ENCODE results near the gene CAMTA1. TPM values are rescaled to one million over a fixed set of nuclear protein-coding genes. Genes with fewer than 3 reads are reported as not detected.

CAMTA1 gene
- polyA plus RNA-seq, 1 of the 3 experiments (the other 2 are of a cell fraction): 63.1 TPM

DNA sequence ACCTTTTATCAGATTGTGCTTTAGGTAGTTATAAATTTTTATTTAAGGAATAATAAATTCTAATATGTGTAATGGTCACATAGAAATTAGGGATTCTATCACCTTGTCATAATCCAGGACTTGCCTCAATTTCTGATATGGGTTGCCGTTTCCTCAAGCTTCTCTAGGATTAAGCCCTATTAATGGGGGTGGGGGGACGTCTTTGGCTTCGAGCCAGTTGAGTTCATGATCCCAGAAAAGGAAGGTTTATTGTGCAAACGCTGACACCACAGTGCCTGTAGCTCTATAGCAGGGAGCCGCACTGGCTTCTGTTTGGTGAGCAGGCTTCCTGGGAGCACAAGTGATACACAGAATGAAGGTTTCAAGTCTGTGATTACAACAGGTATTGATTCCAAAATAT, 963.9 kb downstream of the CAMTA1 start:
- DNase-seq: no peak
- no peak overlapping the region for H3K9ac ChIP-seq
- POLR2A ChIA-PET: interaction anchor here (5.4 kb wide), 1 partner anchor 81 kb away, joined by 66 read pairs; no protein-coding TSS in a partner anchor
- H2AFZ ChIP-seq (ENCODE audit: low read depth): no peak overlapping the region
- no peaks in the 10 kb centered on the region for H3K79me2 ChIP-seq (ENCODE audit: insufficient read depth)
- no peak overlapping the region for H3K4me2 ChIP-seq
- no peaks in the 10 kb centered on the region for H3K9me2 ChIP-seq
- no peak overlapping the region for H3K27ac ChIP-seq (ENCODE audit: low read depth in 2 of 2, low read length in 1 of 2)
- H3K36me3 ChIP-seq (replicated peaks in 1 of 2; ENCODE audit: control insufficient read depth in 1 of 2, insufficient read depth in 2 of 2, low read length in 1 of 2): peaks cover 0 to 5% of the 10 kb centered on the region in 2 experiments
- H3K4me1 ChIP-seq (ENCODE audit: control insufficient read depth in 1 of 2, insufficient read depth in 2 of 2, low read depth in 1 of 2, low read length in 1 of 2): peaks cover 0 to 17% of the 10 kb centered on the region in 2 experiments; a peak in 2 of 4 replicates
- H3K9me3 ChIP-seq: no peaks in the 10 kb centered on the region
- H3F3A ChIP-seq (replicated peaks; ENCODE audit: insufficient read depth): no peaks in the 10 kb centered on the region
- H3K27me3 ChIP-seq (ENCODE audit: insufficient read depth): no peaks in the 10 kb centered on the region
- H4K20me1 ChIP-seq (ENCODE audit: insufficient read depth): no peaks in the 10 kb centered on the region
- CTCF ChIA-PET: interaction anchor here (1.1 to 20.9 kb wide), 4 partner anchors 33 to 76 kb away, joined by 3 to 739 read pairs (median 4); no protein-coding TSS in a partner anchor
- 40% methylated on average over 5 of the region's 5 CpGs for WGBS (ENCODE audit: low lambda C conversion rate)
- no peak overlapping the region for H3K4me3 ChIP-seq (ENCODE audit: low read depth in 2 of 2, low read length in 1 of 2)
- no peak for TF ChIP-seq MEF2A (IDR thresholded peaks at IDR 0.05; ENCODE audit: borderline replicate concordance, low read depth)
- no peak for TF ChIP-seq RAD21 (IDR thresholded peaks at IDR 0.05; ENCODE audit: low read length)
- TF ChIP-seq, protein P1, sequence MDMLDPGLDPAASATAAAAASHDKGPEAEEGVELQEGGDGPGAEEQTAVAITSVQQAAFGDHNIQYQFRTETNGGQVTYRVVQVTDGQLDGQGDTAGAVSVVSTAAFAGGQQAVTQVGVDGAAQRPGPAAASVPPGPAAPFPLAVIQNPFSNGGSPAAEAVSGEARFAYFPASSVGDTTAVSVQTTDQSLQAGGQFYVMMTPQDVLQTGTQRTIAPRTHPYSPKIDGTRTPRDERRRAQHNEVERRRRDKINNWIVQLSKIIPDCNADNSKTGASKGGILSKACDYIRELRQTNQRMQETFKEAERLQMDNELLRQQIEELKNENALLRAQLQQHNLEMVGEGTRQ (IDR thresholded peaks at IDR 0.05; ENCODE audit: borderline replicate concordance, low read depth, low read length): no peak
- TF ChIP-seq, protein P2, sequence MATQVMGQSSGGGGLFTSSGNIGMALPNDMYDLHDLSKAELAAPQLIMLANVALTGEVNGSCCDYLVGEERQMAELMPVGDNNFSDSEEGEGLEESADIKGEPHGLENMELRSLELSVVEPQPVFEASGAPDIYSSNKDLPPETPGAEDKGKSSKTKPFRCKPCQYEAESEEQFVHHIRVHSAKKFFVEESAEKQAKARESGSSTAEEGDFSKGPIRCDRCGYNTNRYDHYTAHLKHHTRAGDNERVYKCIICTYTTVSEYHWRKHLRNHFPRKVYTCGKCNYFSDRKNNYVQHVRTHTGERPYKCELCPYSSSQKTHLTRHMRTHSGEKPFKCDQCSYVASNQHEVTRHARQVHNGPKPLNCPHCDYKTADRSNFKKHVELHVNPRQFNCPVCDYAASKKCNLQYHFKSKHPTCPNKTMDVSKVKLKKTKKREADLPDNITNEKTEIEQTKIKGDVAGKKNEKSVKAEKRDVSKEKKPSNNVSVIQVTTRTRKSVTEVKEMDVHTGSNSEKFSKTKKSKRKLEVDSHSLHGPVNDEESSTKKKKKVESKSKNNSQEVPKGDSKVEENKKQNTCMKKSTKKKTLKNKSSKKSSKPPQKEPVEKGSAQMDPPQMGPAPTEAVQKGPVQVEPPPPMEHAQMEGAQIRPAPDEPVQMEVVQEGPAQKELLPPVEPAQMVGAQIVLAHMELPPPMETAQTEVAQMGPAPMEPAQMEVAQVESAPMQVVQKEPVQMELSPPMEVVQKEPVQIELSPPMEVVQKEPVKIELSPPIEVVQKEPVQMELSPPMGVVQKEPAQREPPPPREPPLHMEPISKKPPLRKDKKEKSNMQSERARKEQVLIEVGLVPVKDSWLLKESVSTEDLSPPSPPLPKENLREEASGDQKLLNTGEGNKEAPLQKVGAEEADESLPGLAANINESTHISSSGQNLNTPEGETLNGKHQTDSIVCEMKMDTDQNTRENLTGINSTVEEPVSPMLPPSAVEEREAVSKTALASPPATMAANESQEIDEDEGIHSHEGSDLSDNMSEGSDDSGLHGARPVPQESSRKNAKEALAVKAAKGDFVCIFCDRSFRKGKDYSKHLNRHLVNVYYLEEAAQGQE (IDR thresholded peaks at IDR 0.05; ENCODE audit: low read depth, low read length): no peak
- no peak for TF ChIP-seq FOSL2 (IDR thresholded peaks at IDR 0.05; ENCODE audit: borderline replicate concordance, low read depth)
- TF ChIP-seq, protein P3, sequence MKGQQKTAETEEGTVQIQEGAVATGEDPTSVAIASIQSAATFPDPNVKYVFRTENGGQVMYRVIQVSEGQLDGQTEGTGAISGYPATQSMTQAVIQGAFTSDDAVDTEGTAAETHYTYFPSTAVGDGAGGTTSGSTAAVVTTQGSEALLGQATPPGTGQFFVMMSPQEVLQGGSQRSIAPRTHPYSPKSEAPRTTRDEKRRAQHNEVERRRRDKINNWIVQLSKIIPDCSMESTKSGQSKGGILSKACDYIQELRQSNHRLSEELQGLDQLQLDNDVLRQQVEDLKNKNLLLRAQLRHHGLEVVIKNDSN (IDR thresholded peaks at IDR 0.05; ENCODE audit: borderline replicate concordance, low read depth): no peak
- no peak for TF ChIP-seq RXRA (IDR thresholded peaks at IDR 0.05; ENCODE audit: borderline replicate concordance, low read depth)
- no peak for TF ChIP-seq TEAD4 (IDR thresholded peaks at IDR 0.05; ENCODE audit: borderline replicate concordance, insufficient read depth)
- no peak for TF ChIP-seq SIN3A (IDR thresholded peaks at IDR 0.05; ENCODE audit: borderline replicate concordance, low read depth, low read length)
- no peak for TF ChIP-seq CHD2 (IDR thresholded peaks at IDR 0.05; ENCODE audit: low read length, partially characterized antibody)
- no peak for TF ChIP-seq FOXM1 (IDR thresholded peaks at IDR 0.05; ENCODE audit: low read depth)
- TF ChIP-seq, protein P4, sequence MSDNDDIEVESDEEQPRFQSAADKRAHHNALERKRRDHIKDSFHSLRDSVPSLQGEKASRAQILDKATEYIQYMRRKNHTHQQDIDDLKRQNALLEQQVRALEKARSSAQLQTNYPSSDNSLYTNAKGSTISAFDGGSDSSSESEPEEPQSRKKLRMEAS (IDR thresholded peaks at IDR 0.05; ENCODE audit: low read depth): no peak
- TF ChIP-seq GATA2 (CRISPR knock-in tag; IDR thresholded peaks at IDR 0.05): no peak
- no peak for TF ChIP-seq TCF12 (IDR thresholded peaks at IDR 0.05)
- no peak for TF ChIP-seq GABPA (IDR thresholded peaks at IDR 0.05; ENCODE audit: low read depth)
- no peak for TF ChIP-seq YY1 (IDR thresholded peaks at IDR 0.05; ENCODE audit: low read depth)
